H9 (cell line): ENCODE measurements around the gene GABBR2. TPM values are rescaled to one million over a fixed set of nuclear protein-coding genes. Genes with fewer than 3 reads are reported as not detected.

Experiments
- DNase-seq: peaks from one replicate; pipeline ENCODE4 v3.0.0-alpha.2; 2017
- H2AFZ ChIP-seq: one replicate; pipeline ENCODE4 v1.6.1; 2013; ENCODE audit warnings: mild to moderate bottlenecking, low read length, control low read depth, moderate library complexity
- H2AK5ac ChIP-seq: 2 replicates; pipeline ENCODE4 v1.6.1; 2013; ENCODE audit warnings: low read length, control low read depth, mixed read lengths; ENCODE audit not compliant: insufficient read length
- H2BK120ac ChIP-seq: one replicate; pipeline ENCODE4 v1.6.1; 2013; ENCODE audit warnings: low read depth, mild to moderate bottlenecking, low read length, control low read depth, inconsistent platforms; ENCODE audit not compliant: poor library complexity, severe bottlenecking
- H2BK12ac ChIP-seq: 2 replicates; pipeline ENCODE4 v1.6.1; 2013; ENCODE audit warnings: low read length, control low read depth, mixed read lengths, low read depth; ENCODE audit not compliant: insufficient read length
- H2BK15ac ChIP-seq: 2 replicates; pipeline ENCODE4 v1.6.1; 2013; ENCODE audit warnings: low read depth, low read length, control low read depth
- H2BK20ac ChIP-seq: one replicate; pipeline ENCODE4 v1.6.1; 2013; ENCODE audit warnings: low read depth, mild to moderate bottlenecking, low read length, control low read depth, inconsistent platforms; ENCODE audit not compliant: poor library complexity, severe bottlenecking
- H2BK5ac ChIP-seq: 2 replicates; pipeline ENCODE4 v1.6.1; 2013; ENCODE audit warnings: low read length, control low read depth, mixed read lengths; ENCODE audit not compliant: insufficient read length
- H3K14ac ChIP-seq: 2 replicates; pipeline ENCODE4 v1.6.1; 2013; ENCODE audit warnings: low read length, control low read depth; ENCODE audit not compliant: insufficient read depth
- H3K18ac ChIP-seq: 2 replicates; pipeline ENCODE4 v1.6.1; 2013; ENCODE audit warnings: low read depth, mild to moderate bottlenecking, mixed read lengths, low read length, control low read depth; ENCODE audit not compliant: insufficient read length
- H3K23ac ChIP-seq: 2 replicates; pipeline ENCODE4 v1.6.1; 2013; ENCODE audit warnings: low read length, control low read depth, mixed read lengths, low read depth; ENCODE audit not compliant: insufficient read length
- H3K23me2 ChIP-seq: 2 replicates; pipeline ENCODE4 v1.6.1; 2013; ENCODE audit warnings: low read depth, mild to moderate bottlenecking, mixed read lengths, low read length, control low read depth; ENCODE audit not compliant: insufficient read length, poor library complexity, severe bottlenecking
- H3K27ac ChIP-seq: 2 replicates; pipeline ENCODE4 v1.5.1; 2013; ENCODE audit warnings: low read length, control low read depth, mixed read lengths, low read depth; ENCODE audit not compliant: insufficient read length
- H3K27me3 ChIP-seq: 2 replicates; pipeline ENCODE4 v1.6.1; 2013; ENCODE audit warnings: low read length, control low read depth, inconsistent platforms; ENCODE audit not compliant: insufficient read depth
- H3K4ac ChIP-seq: 2 replicates; pipeline ENCODE4 v1.6.1; 2013; ENCODE audit warnings: low read depth, mild to moderate bottlenecking, control low read depth, inconsistent platforms, low read length, moderate library complexity
- H3K4me1 ChIP-seq: 2 replicates; pipeline ENCODE4 v1.6.1; 2013; ENCODE audit warnings: low read length, control low read depth, inconsistent platforms; ENCODE audit not compliant: insufficient read depth
- H3K4me2 ChIP-seq: 2 replicates; pipeline ENCODE4 v1.6.1; 2013; ENCODE audit warnings: low read length, control low read depth, mixed read lengths; ENCODE audit not compliant: insufficient read length, insufficient read depth
- H3K56ac ChIP-seq: 2 replicates; pipeline ENCODE4 v1.6.1; 2013; ENCODE audit warnings: low read depth, mild to moderate bottlenecking, mixed read lengths, low read length, control low read depth; ENCODE audit not compliant: insufficient read length
- H3K79me1 ChIP-seq: 2 replicates; pipeline ENCODE4 v1.6.1; 2013; ENCODE audit warnings: low read depth, mild to moderate bottlenecking, moderate library complexity, low read length, control low read depth, inconsistent platforms; ENCODE audit not compliant: insufficient read depth, poor library complexity, severe bottlenecking
- H3K79me2 ChIP-seq: 2 replicates; pipeline ENCODE4 v1.6.1; 2013; ENCODE audit warnings: low read length, control low read depth, inconsistent platforms; ENCODE audit not compliant: insufficient read depth
- H3K9ac ChIP-seq: 2 replicates; pipeline ENCODE4 v1.6.1; 2013; ENCODE audit warnings: low read length, control low read depth, mixed read lengths; ENCODE audit not compliant: insufficient read length; ENCODE audit errors: extremely low read depth
- H3K9me3 ChIP-seq: one replicate; pipeline ENCODE4 v1.6.1; 2013; ENCODE audit warnings: low read depth, low read length, inconsistent platforms; ENCODE audit not compliant: control insufficient read depth
- H3T11ph ChIP-seq: one replicate; pipeline ENCODE4 v1.6.1; 2013; ENCODE audit warnings: mild to moderate bottlenecking, low read length, control low read depth, inconsistent platforms
- H4K20me1 ChIP-seq: one replicate; pipeline ENCODE4 v1.6.1; 2013; ENCODE audit not compliant: control insufficient read depth, insufficient read length, insufficient read depth
- H4K5ac ChIP-seq: 2 replicates; pipeline ENCODE4 v1.6.1; 2013; ENCODE audit warnings: low read depth, mild to moderate bottlenecking, mixed read lengths, low read length, control low read depth; ENCODE audit not compliant: insufficient read length
- H4K8ac ChIP-seq: replicated peaks from 2 replicates; pipeline ENCODE4 v1.6.1; 2013; ENCODE audit warnings: low read length, control low read depth, mixed read lengths, low read depth; ENCODE audit not compliant: insufficient read length
- H4K91ac ChIP-seq: 2 replicates; pipeline ENCODE4 v1.6.1; 2013; ENCODE audit warnings: low read depth, mild to moderate bottlenecking, moderate library complexity, mixed read lengths, low read length, control low read depth; ENCODE audit not compliant: insufficient read length
- H3K27ac Mint-ChIP-seq, 3 experiments: 2 replicates in 2 of 3; 3 replicates in 1 of 3; pipeline ENCODE4 v1.8.0; 2020 to 2021; ENCODE audit warnings: mixed read lengths in 3 of 3, mild to moderate bottlenecking in 1 of 3, moderate library complexity in 1 of 3
- H3K27me3 Mint-ChIP-seq: 2 replicates; pipeline ENCODE4 v1.8.0; 2021; ENCODE audit warnings: low read depth, mild to moderate bottlenecking, moderate library complexity, mixed read lengths
- H3K36me3 Mint-ChIP-seq, 3 experiments: 2 replicates in 2 of 3; 3 replicates in 1 of 3; pipeline ENCODE4 v1.8.0; 2020 to 2021; ENCODE audit warnings: low read depth in 3 of 3, mixed read lengths in 3 of 3; ENCODE audit not compliant: insufficient read depth in 1 of 3
- H3K4me1 Mint-ChIP-seq, 2 experiments: 2 replicates each; pipeline ENCODE4 v1.8.0; 2020; ENCODE audit warnings: mixed read lengths in 2 of 2
- H3K4me3 Mint-ChIP-seq, 2 experiments: 2 replicates in 1 of 2; 3 replicates in 1 of 2; pipeline ENCODE4 v1.8.0; 2020 to 2021; ENCODE audit warnings: mild to moderate bottlenecking in 2 of 2, mixed read lengths in 2 of 2, moderate library complexity in 1 of 2
- H3K9me3 Mint-ChIP-seq, 2 experiments: 2 replicates in 1 of 2; 3 replicates in 1 of 2; pipeline ENCODE4 v1.8.0; 2020; ENCODE audit warnings: mild to moderate bottlenecking in 2 of 2, mixed read lengths in 2 of 2, moderate library complexity in 1 of 2
- CTCF ChIP-seq: fragments of 200-600 bp; sonication (generic); conservative IDR thresholded peaks from 3 replicates; pipeline ENCODE4 v1.8.0; 2021; ENCODE audit warnings: antibody characterized with exemption, mild to moderate bottlenecking
- WGBS: extraction: QIAGEN DNeasy Blood & Tissue Kit; methylation state at CpG from one replicate; pipeline ENCODE4 v1.1.7; 2013; ENCODE audit warnings: missing lambda C conversion rate, low lambda C conversion rate, mixed read lengths; ENCODE audit not compliant: insufficient read length; ENCODE audit errors: extremely low coverage; 5-methylcytosine and 5-hydroxymethylcytosine counted together
- total RNA-seq: library from RNA; stranded (reverse); gene quantifications from 2 replicates; pipeline ENCODE4 v1.2.1, GENCODE V29; 2021

The GABBR2 gene
- total RNA-seq, 1 experiment from 2014 or later = 0.66 TPM

- no peaks in the 10 kb centered on the region for H3K23me2 ChIP-seq
- no peak overlapping the region for H2BK20ac ChIP-seq
- WGBS = no CpG with 5 or more reads among the region's 12 CpGs
- H2BK12ac ChIP-seq = no peak overlapping the region
- no peak overlapping the region for H3T11ph ChIP-seq
- H3K4me2 ChIP-seq = no peak overlapping the region
- H3K27me3 Mint-ChIP-seq = peaks cover 1% of the 10 kb centered on the region
- no peak overlapping the region for H3K14ac ChIP-seq
- no peak overlapping the region for H2BK15ac ChIP-seq
- H4K20me1 ChIP-seq = no peaks in the 10 kb centered on the region
- no peak overlapping the region for H3K9ac ChIP-seq
- H3K9me3 Mint-ChIP-seq = no peaks in the 10 kb centered on the region; a peak in 1 of 5 replicates
- H3K27me3 ChIP-seq = no peaks in the 10 kb centered on the region
- no peak for TF ChIP-seq CTCF
- H2BK5ac ChIP-seq = no peak overlapping the region
- no peak overlapping the region for H3K4me3 Mint-ChIP-seq
- no peak overlapping the region for H3K4ac ChIP-seq
- peaks cover 5 to 6% of the 10 kb centered on the region in 2 experiments; a peak in 3 of 4 replicates for H3K4me1 Mint-ChIP-seq
- H3K27ac Mint-ChIP-seq = no peak overlapping the region
- no peaks in the 10 kb centered on the region for H3K36me3 Mint-ChIP-seq
- H2AK5ac ChIP-seq = no peak overlapping the region
- H3K9me3 ChIP-seq = no peaks in the 10 kb centered on the region
- no peak overlapping the region for H2AFZ ChIP-seq
- H4K5ac ChIP-seq = no peak overlapping the region
- no peaks in the 10 kb centered on the region for H3K4me1 ChIP-seq
- H3K79me2 ChIP-seq = no peaks in the 10 kb centered on the region; the same call in 1 of the 2 replicates
- DNase-seq = no peak
- H3K18ac ChIP-seq = no peak overlapping the region
- H3K27ac ChIP-seq = no peak overlapping the region
- H3K56ac ChIP-seq = no peak overlapping the region
- no peak overlapping the region for H4K8ac ChIP-seq
- H3K23ac ChIP-seq = no peak overlapping the region
- H4K91ac ChIP-seq = no peak overlapping the region
- no peaks in the 10 kb centered on the region for H3K79me1 ChIP-seq
- H2BK120ac ChIP-seq = no peak overlapping the region
These were observed 152.2 kb downstream of the GABBR2 start for GRCh38 chr9:98556511-98556910.
